GM23338 (cell line): ENCODE results near the gene LRRFIP1. TPM values are rescaled to one million over a fixed set of nuclear protein-coding genes. Genes with fewer than 3 reads are reported as not detected.

Experiments used
- ATAC-seq: fragments of 200-7000 bp; cut with Tn5 transposase; 3 replicates; pipeline ENCODE4 v1.9.1; 2020
- DNase-seq: peaks from one replicate; pipeline ENCODE4 v3.0.0-alpha.2; 2015; ENCODE audit warnings: low spot score
- H2AFZ ChIP-seq: fragments of 200-600 bp; sonication (generic); 2 replicates; pipeline ENCODE4 v1.8.0; 2016; ENCODE audit warnings: antibody characterized with exemption, mild to moderate bottlenecking, moderate library complexity
- H3F3A ChIP-seq: fragments of 200-600 bp; sonication (generic); replicated peaks from 2 replicates; pipeline ENCODE4 v1.8.0; 2017; ENCODE audit warnings: antibody characterized with exemption, mixed run types, low read depth
- H3K27ac ChIP-seq: fragments of 200-600 bp; sonication (generic); 2 replicates; pipeline ENCODE4 v1.6.1; 2016; ENCODE audit warnings: low read depth
- H3K27me3 ChIP-seq: fragments of 200-600 bp; sonication (generic); 2 replicates; pipeline ENCODE4 v1.8.0; 2016; ENCODE audit warnings: mild to moderate bottlenecking, mixed run types, moderate library complexity; ENCODE audit not compliant: insufficient read depth
- H3K36me3 ChIP-seq: fragments of 200-600 bp; sonication (generic); 2 replicates; pipeline ENCODE4 v1.8.0; 2016; ENCODE audit warnings: mild to moderate bottlenecking; ENCODE audit not compliant: insufficient read depth
- H3K4me1 ChIP-seq: fragments of 200-600 bp; sonication (generic); 2 replicates; pipeline ENCODE4 v1.8.0; 2016; ENCODE audit warnings: mild to moderate bottlenecking, moderate library complexity; ENCODE audit not compliant: insufficient read depth
- H3K4me2 ChIP-seq: fragments of 200-600 bp; sonication (generic); 2 replicates; pipeline ENCODE4 v1.7.1; 2017; ENCODE audit warnings: mixed run types
- H3K4me3 ChIP-seq: fragments of 200-600 bp; sonication (generic); 2 replicates; pipeline ENCODE4 v1.6.1; 2016; ENCODE audit warnings: mixed run types
- H3K79me2 ChIP-seq: fragments of 200-600 bp; sonication (generic); replicated peaks from 2 replicates; pipeline ENCODE4 v1.8.0; 2017; ENCODE audit warnings: mild to moderate bottlenecking; ENCODE audit not compliant: insufficient read depth
- H3K9me2 ChIP-seq: fragments of 200-600 bp; sonication (generic); 2 replicates; pipeline ENCODE4 v1.8.0; 2017; ENCODE audit not compliant: insufficient read depth
- H4K20me1 ChIP-seq: fragments of 200-600 bp; sonication (generic); replicated peaks from 2 replicates; pipeline ENCODE4 v1.8.0; 2017; ENCODE audit warnings: mild to moderate bottlenecking; ENCODE audit not compliant: insufficient read depth
- H3K27ac Mint-ChIP-seq: 2 replicates; pipeline ENCODE4 v1.8.0; 2020; ENCODE audit warnings: inconsistent platforms, mild to moderate bottlenecking, moderate library complexity, mixed read lengths
- H3K27me3 Mint-ChIP-seq: 3 replicates; pipeline ENCODE4 v1.8.0; 2022; ENCODE audit warnings: low read depth, mild to moderate bottlenecking, moderate library complexity, mixed read lengths, inconsistent platforms; ENCODE audit not compliant: insufficient read depth, poor library complexity
- H3K36me3 Mint-ChIP-seq: 3 replicates; pipeline ENCODE4 v1.8.0; 2021; ENCODE audit warnings: low read depth, mild to moderate bottlenecking, inconsistent platforms, moderate library complexity, mixed read lengths
- H3K4me1 Mint-ChIP-seq: 3 replicates; pipeline ENCODE4 v1.8.0; 2020; ENCODE audit warnings: mild to moderate bottlenecking, inconsistent platforms, mixed read lengths
- H3K4me3 Mint-ChIP-seq: 3 replicates; pipeline ENCODE4 v1.8.0; 2021; ENCODE audit warnings: moderate library complexity, mild to moderate bottlenecking, inconsistent platforms, mixed read lengths
- H3K9me3 Mint-ChIP-seq: 3 replicates; pipeline ENCODE4 v1.8.0; 2020; ENCODE audit warnings: moderate library complexity, mild to moderate bottlenecking, inconsistent platforms, mixed read lengths
- CREB1 ChIP-seq: fragments of 250-450 bp; sonication (Bioruptor Pico); IDR thresholded peaks from 2 replicates; pipeline ENCODE4 v1.5.0; 2020; ENCODE audit warnings: low read depth, mild to moderate bottlenecking, moderate library complexity
- CTCF ChIP-seq, 2 experiments: fragments of 200-600 bp in 1 of 2; sonication (generic) in 1 of 2; conservative IDR thresholded peaks; 2 replicates each; pipeline versions ENCODE4 v1.5.1 to v1.6.1; 2016 to 2017; ENCODE audit warnings: antibody characterized with exemption in 2 of 2, low read depth in 2 of 2, mild to moderate bottlenecking in 2 of 2, moderate library complexity in 1 of 2
- ETS1 ChIP-seq: IDR thresholded peaks from 2 replicates; pipeline ENCODE4 v1.6.1; 2016; ENCODE audit warnings: antibody characterized with exemption
- EZH2 ChIP-seq: fragments of 200-600 bp; sonication (generic); IDR thresholded peaks from one replicate; pipeline ENCODE4 v1.8.0; 2017; ENCODE audit warnings: antibody characterized with exemption, mild to moderate bottlenecking, low read depth; ENCODE audit not compliant: unreplicated experiment
- EZH2phosphoT487 ChIP-seq: fragments of 200-600 bp; sonication (generic); IDR thresholded peaks from one replicate; pipeline ENCODE4 v1.8.1; 2018; ENCODE audit warnings: antibody characterized with exemption; ENCODE audit not compliant: unreplicated experiment
- JUNB ChIP-seq: IDR thresholded peaks from one replicate; pipeline ENCODE4 v1.6.1; 2016; ENCODE audit warnings: antibody characterized with exemption; ENCODE audit not compliant: unreplicated experiment
- NANOG ChIP-seq: IDR thresholded peaks from 2 replicates; pipeline ENCODE4 v1.6.1; 2016; ENCODE audit warnings: antibody characterized with exemption, borderline replicate concordance
- POLR2AphosphoS5 ChIP-seq: IDR thresholded peaks from 2 replicates; pipeline ENCODE4 v1.6.1; 2016; ENCODE audit warnings: antibody characterized with exemption, low read depth
- REST ChIP-seq: IDR thresholded peaks from one replicate; pipeline ENCODE4 v1.6.1; 2018; ENCODE audit warnings: antibody characterized with exemption; ENCODE audit not compliant: unreplicated experiment
- STAT1 ChIP-seq: IDR thresholded peaks from one replicate; pipeline ENCODE4 v1.6.1; 2016; ENCODE audit warnings: antibody characterized with exemption; ENCODE audit not compliant: unreplicated experiment
- ZNF114 ChIP-seq: fragments of 250-450 bp; sonication (Bioruptor Pico); IDR thresholded peaks from 2 replicates; pipeline ENCODE4 v1.5.0; 2020; ENCODE audit warnings: mild to moderate bottlenecking, moderate library complexity
- ZNF331 ChIP-seq: fragments of 250-450 bp; sonication (Bioruptor Pico); IDR thresholded peaks from 2 replicates; pipeline ENCODE4 v1.5.0; 2020; ENCODE audit warnings: low read depth, mild to moderate bottlenecking, moderate library complexity
- ZNF462 ChIP-seq: fragments of 250-450 bp; sonication (Bioruptor Pico); IDR thresholded peaks from 2 replicates; pipeline ENCODE4 v1.5.0; 2020; ENCODE audit warnings: mild to moderate bottlenecking, moderate library complexity
- polyA plus RNA-seq: library from polyadenylated mRNA; unstranded; fragments of >200 nt; fragmentation: Nextera tagmentation; extraction: Ambion mirVana; gene quantifications from 2 replicates; pipeline ENCODE4 v1.2.1, GENCODE V29; 2016
- total RNA-seq: library from RNA; depleted of rRNA; stranded (reverse); fragments of >200 nt; shearing (Covaris generic); gene quantifications from 2 replicates; pipeline ENCODE4 v1.2.3, GENCODE V29; 2014

Gene LRRFIP1
- total and polyA plus RNA-seq, 2 experiments from 2014 or later, result 59.6 to 178 TPM

GRCh38 chr2:237631801-237632585 lies 4.6 kb downstream of the LRRFIP1 start:
- Histone ChIP-seq H3K4me2 (no peak overlapping the region), H3K27ac (no peak overlapping the region), H3K27me3 (peaks cover 16% of the 10 kb centered on the region), H3F3A (no peaks in the 10 kb centered on the region), H2AFZ (no peak overlapping the region), H3K4me1 (peaks cover 12% of the 10 kb centered on the region), H3K79me2 (peaks cover 30% of the 10 kb centered on the region), H3K36me3 (0 out of 2 replicates have a peak, but pooled peaks cover 3% of the 10 kb centered on the region), H3K4me3 (no peak overlapping the region), H3K9me2 (no peaks in the 10 kb centered on the region; the same call in 1 of the 2 replicates), H4K20me1 (no peaks in the 10 kb centered on the region)
- ATAC-seq, result no peak
- no peak overlapping the region for H3K27ac Mint-ChIP-seq
- no peak overlapping the region for H3K4me3 Mint-ChIP-seq
- peaks cover 17% of the 10 kb centered on the region for H3K4me1 Mint-ChIP-seq
- peaks cover 14% of the 10 kb centered on the region for H3K9me3 Mint-ChIP-seq
- DNase-seq, result no peak
- peaks cover 45% of the 10 kb centered on the region for H3K36me3 Mint-ChIP-seq
- TF ChIP-seq NANOG, result no peak
- no peak for TF ChIP-seq REST
- no peak for TF ChIP-seq STAT1
- TF ChIP-seq JUNB, result no peak
- no peak for TF ChIP-seq POLR2AphosphoS5
- no peak for TF ChIP-seq CTCF (conservative IDR thresholded peaks at IDR 0.05; ENCODE audit: low read depth in 2 of 2)
- no peak for TF ChIP-seq ZNF462
- TF ChIP-seq ETS1, result no peak
- TF ChIP-seq CREB1 (CRISPR knock-in tag), result no peak
- no peak for TF ChIP-seq ZNF331 (CRISPR knock-in tag)
- TF ChIP-seq ZNF114 (CRISPR knock-in tag), result no peak
- TF ChIP-seq EZH2phosphoT487, result no peak
- TF ChIP-seq EZH2, result no peak
- H3K27me3 Mint-ChIP-seq, result peaks cover 11% of the 10 kb centered on the region
